GM21528 (cell line): ENCODE data around the gene CPTP.

Experiments used
- ATAC-seq: cut with Tn5 transposase; IDR thresholded peaks from one replicate; pipeline ENCODE4 v1.9.1; 2021; ENCODE audit warnings: mild to moderate bottlenecking, moderate library complexity; ENCODE audit not compliant: unreplicated experiment, low FRiP score

CPTP gene

DNA sequence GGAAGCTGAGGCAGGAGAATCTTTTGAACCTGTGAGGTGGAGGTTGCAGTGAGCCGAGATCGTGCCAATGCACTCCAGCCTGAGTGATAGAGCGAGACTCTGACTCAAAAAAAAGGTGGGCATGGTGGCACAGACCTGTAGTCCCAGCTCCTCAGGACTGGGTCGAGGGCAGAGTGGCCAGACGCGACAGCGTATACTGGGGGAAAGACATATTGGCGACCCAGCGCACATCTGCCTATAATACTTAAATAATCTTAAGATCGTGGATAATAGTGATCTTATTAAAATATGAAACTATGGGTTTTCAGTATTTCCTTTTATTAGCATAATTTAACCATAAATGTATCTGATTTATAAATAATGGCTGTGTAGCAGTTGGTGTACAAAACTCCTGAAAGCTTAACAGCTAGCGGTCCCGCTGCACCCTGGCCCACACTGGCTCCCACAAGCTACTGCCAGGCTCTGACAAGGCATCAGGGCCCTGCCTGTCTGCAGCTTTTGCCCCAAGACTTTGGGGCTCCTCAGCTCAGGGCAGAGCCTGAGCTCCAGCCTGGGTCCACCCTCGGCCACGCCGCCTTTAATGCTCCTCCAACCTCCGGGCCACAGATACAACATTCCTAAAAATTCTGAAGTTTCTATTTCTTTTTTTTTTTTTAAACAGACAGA is 53.1 kb downstream of the CPTP start:
- no peak for ATAC-seq
